SK-N-SH (cell line): ENCODE results near the gene TCF25.

Experiments used
- CTCF ChIP-seq: fragments of 200-600 bp; sonication (generic); IDR thresholded peaks from 2 replicates; pipeline ENCODE4 v1.6.1; 2017; ENCODE audit warnings: antibody characterized with exemption, mild to moderate bottlenecking, moderate library complexity
- JUND ChIP-seq: IDR thresholded peaks from 2 replicates; pipeline ENCODE4 v1.4.0; 2012
- POLR2AphosphoS5 ChIP-seq: IDR thresholded peaks from 2 replicates; pipeline ENCODE4 v1.6.1; 2012; ENCODE audit warnings: low read depth, low read length
- RAD21 ChIP-seq: IDR thresholded peaks from 2 replicates; pipeline ENCODE4 v1.6.1; 2012; ENCODE audit warnings: mild to moderate bottlenecking, low read length
- RCOR1 ChIP-seq: fragments of 150-350 bp; IDR thresholded peaks from 2 replicates; pipeline ENCODE4 v1.6.1; 2017; ENCODE audit warnings: antibody characterized with exemption, low read length
- REST ChIP-seq: IDR thresholded peaks from 2 replicates; pipeline ENCODE4 v1.6.1; 2012; ENCODE audit warnings: mild to moderate bottlenecking, low read depth, low read length, moderate library complexity
- YY1 ChIP-seq: IDR thresholded peaks from 2 replicates; pipeline ENCODE4 v1.4.0; 2012; ENCODE audit warnings: low read depth, mild to moderate bottlenecking

GRCh38 chr16:89860747-89861304 is 12.6 kb upstream of the TCF25 start:
- TF ChIP-seq JUND: no peak
- no peak for TF ChIP-seq RCOR1
- peak; percentile 95 for TF ChIP-seq CTCF
- TF ChIP-seq POLR2AphosphoS5: no peak
- TF ChIP-seq REST: no peak
- no peak for TF ChIP-seq YY1
- peak; percentile 88 for TF ChIP-seq RAD21
